Measurements from ENCODE around the gene TRDMT1. TPM values are rescaled to one million over a fixed set of nuclear protein-coding genes. Genes with fewer than 3 reads are reported as not detected.
A peak's percentile ranks its signal among the peaks of the same experiment; 100 is the strongest.

Gene TRDMT1
- total RNA-seq, 1 donor from 2014 or later = 4.2 TPM

DNA sequence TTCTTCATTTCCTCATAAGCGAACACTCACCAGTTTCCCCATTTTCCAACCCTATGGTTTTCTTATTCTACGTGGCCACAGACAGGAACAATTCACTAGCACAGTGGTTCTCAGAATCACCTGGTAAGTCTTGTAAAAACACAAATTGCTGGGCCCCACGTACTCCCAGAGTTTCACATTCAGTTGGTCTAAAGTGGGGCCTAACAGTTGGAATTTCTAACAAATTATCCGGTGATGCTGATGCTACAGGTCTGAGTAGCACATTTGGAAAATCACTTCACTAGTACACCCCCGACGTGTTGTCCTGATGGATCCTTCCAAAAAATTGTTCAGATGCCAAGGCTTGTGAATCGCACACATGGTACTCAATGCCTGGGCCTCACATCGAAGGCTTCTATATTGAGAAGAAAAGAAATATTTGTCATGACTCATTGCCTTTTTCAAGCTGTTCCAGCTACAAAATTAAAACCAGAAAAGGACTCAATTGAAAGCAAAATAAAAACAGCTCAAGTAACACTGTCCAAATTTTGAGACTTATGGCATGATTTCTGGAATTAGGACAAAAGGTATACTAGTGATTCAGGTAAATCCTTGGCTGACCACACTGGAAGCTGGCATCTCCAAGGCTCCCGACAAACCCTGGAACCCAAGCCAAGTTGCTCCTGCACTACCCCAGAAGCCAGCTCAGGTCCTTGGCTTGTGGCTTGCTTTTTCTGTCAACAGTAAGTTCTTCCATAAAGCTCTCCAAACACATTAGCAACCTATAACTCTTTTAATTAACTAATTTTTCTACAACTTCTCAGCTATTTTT lies 13.7 kb upstream of the TRDMT1 start:
- Mint-ChIP-seq H3K4me1 (ENCODE audit: low read depth) (peaks cover 38% of the 10 kb centered on the region), H3K27ac (no peak overlapping the region), H3K9me3 (no peaks in the 10 kb centered on the region), H3K4me3 (ENCODE audit: low read depth) (no peak overlapping the region), H3K36me3 (ENCODE audit: low read depth) (peaks cover 15% of the 10 kb centered on the region), H3K27me3 (ENCODE audit: low read depth) (no peaks in the 10 kb centered on the region)
- no peak for DNase-seq (ENCODE audit: low spot score)
- intact Hi-C loops (cut with micrococcal nuclease) = no loop called here

DNA sequence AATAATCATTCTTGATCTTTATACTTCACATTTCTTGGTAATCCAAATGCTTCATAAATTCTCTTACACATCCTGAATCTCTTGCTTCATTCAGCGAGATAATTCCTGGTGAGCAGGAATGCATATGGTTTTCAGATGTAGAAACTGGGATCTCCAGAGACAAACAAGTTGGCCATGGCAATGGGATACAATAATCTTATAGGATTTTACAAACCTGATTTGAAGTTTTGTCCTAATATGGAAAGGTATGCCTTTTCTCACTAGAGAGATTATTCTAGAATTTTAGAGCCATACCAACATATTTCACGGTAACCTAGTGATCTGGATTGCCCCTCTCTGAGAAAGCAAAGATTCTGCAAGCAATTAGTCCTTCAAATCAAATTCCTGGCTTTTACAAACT lies 13.1 kb upstream of the TRDMT1 start:
- no peak for DNase-seq (ENCODE audit: low spot score)
- intact Hi-C loops (cut with micrococcal nuclease) = no loop called here
- Mint-ChIP-seq H3K4me1 (ENCODE audit: low read depth) (peaks cover 39% of the 10 kb centered on the region), H3K27ac (no peak overlapping the region), H3K27me3 (ENCODE audit: low read depth) (no peaks in the 10 kb centered on the region), H3K4me3 (ENCODE audit: low read depth) (no peak overlapping the region), H3K36me3 (ENCODE audit: low read depth) (peaks cover 15% of the 10 kb centered on the region), H3K9me3 (no peaks in the 10 kb centered on the region)

DNA sequence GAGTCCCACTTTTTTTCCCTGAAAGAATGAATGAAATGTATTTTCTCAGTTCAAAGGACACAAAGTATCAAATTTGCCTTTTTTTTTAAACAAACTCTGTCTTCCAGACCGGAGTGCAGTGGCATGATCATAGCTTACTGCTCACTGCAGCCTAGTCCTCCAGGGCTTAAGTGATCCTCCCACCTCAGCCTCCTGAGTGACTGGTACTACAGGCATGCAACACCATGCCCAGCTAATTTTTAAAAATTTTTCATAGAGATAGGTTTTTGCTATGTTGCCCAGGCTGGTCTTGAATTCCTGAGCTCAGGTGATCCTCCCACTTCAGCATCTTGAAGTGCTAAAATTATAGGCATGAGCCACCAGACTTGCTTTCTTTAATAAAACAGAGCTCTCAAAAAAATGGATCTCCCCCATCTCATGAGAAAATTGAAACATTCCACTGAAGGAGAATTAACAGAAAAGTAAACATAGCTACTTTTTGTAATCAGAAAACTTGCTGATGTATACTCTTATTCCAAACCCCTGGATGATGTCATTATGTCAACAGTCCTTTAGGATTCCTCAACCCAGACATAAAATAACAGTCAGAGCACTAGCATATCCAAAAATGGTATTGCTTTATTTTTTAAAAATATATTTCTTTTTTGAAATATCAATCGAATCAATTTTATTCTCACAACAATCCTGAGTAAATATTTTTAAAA lies 12.3 kb upstream of the TRDMT1 start:
- Mint-ChIP-seq H3K27me3 (ENCODE audit: low read depth) (no peaks in the 10 kb centered on the region), H3K4me1 (ENCODE audit: low read depth) (peaks cover 41% of the 10 kb centered on the region), H3K4me3 (ENCODE audit: low read depth) (no peak overlapping the region), H3K36me3 (ENCODE audit: low read depth) (peaks cover 15% of the 10 kb centered on the region), H3K27ac (no peak overlapping the region), H3K9me3 (no peaks in the 10 kb centered on the region)
- DNase-seq (ENCODE audit: low spot score) = no peak
- intact Hi-C loops (cut with micrococcal nuclease) = no loop called here

DNA sequence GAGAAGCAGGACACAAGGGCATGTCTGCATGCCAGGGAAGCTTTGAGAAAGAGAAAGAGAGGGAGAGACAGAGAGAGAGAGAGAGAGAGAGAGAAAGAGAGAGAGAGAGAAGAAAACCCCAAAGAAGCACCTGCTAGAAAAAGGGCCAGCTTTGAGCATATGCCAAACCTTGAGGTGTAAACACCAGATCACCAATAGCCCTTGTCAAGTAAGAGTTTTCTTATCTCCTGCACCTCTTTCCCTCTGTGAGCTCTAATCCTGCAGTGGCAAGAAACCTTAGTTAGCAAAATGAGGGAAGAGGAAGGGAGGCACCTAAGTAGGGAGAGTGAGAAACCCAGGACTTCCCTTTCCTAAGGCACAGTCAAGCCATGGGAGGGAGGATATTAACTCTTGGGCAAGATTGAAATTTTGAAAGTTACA lies 11.3 kb upstream of the TRDMT1 start:
- intact Hi-C loops (cut with micrococcal nuclease) = no loop called here
- DNase-seq (ENCODE audit: low spot score) = no peak
- Mint-ChIP-seq H3K27me3 (ENCODE audit: low read depth) (no peaks in the 10 kb centered on the region), H3K4me3 (ENCODE audit: low read depth) (no peak overlapping the region), H3K4me1 (ENCODE audit: low read depth) (peaks cover 44% of the 10 kb centered on the region), H3K27ac (no peak overlapping the region), H3K36me3 (ENCODE audit: low read depth) (peaks cover 11% of the 10 kb centered on the region), H3K9me3 (no peaks in the 10 kb centered on the region)

DNA sequence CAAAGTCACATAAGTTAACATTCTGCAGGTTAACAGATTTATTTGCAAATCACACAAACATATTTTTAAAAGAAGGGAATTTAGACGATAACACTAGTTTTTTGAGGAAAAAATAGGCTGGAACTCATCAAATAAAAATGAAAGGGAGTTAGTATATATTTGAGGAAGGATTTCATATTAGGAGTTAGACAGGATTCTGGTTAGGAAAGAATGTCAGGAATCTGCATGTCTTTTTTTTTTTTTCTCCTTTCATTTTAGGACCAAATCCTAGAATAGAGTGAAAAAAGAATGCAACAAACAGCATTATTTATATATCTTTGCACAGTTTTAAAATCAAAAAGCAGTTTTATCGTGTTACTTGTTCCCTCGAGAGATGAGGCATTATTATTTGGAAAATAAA lies 8.9 kb upstream of the TRDMT1 start:
- Mint-ChIP-seq H3K27me3 (ENCODE audit: low read depth) (no peaks in the 10 kb centered on the region), H3K36me3 (ENCODE audit: low read depth) (peaks cover 9% of the 10 kb centered on the region), H3K4me3 (ENCODE audit: low read depth) (no peak overlapping the region), H3K27ac (no peak overlapping the region), H3K4me1 (ENCODE audit: low read depth) (peaks cover 41% of the 10 kb centered on the region), H3K9me3 (no peaks in the 10 kb centered on the region)
- no peak for DNase-seq (ENCODE audit: low spot score)
- intact Hi-C loops (cut with micrococcal nuclease) = no loop called here

DNA sequence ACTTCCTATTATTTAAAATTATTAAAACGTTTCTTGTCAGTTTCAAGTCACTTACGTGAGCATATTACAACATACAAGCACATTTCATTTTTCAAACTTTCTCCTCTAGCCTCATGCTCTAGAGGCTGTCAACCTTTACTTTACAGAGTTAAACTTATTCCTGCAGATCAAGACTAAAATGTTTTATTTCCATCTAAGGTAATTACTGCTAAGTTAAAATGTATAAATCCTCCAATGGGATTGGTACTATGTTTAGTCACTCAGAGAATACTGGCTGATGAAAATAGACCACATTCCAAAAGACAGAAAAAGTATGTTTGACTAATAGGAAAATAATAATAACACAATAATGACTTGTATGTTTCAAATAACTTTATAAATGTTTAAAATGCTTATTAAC lies 8.4 kb upstream of the TRDMT1 start:
- Mint-ChIP-seq H3K36me3 (ENCODE audit: low read depth) (peaks cover 5% of the 10 kb centered on the region), H3K4me1 (ENCODE audit: low read depth) (peaks cover 36% of the 10 kb centered on the region), H3K27ac (no peak overlapping the region), H3K9me3 (no peaks in the 10 kb centered on the region), H3K4me3 (ENCODE audit: low read depth) (no peak overlapping the region), H3K27me3 (ENCODE audit: low read depth) (no peaks in the 10 kb centered on the region)
- intact Hi-C loops (cut with micrococcal nuclease) = loop anchor here (10.0 kb wide), 1 partner anchor 775 kb away; the partner anchor contains the start of gene PTER
- no peak for DNase-seq (ENCODE audit: low spot score)

DNA sequence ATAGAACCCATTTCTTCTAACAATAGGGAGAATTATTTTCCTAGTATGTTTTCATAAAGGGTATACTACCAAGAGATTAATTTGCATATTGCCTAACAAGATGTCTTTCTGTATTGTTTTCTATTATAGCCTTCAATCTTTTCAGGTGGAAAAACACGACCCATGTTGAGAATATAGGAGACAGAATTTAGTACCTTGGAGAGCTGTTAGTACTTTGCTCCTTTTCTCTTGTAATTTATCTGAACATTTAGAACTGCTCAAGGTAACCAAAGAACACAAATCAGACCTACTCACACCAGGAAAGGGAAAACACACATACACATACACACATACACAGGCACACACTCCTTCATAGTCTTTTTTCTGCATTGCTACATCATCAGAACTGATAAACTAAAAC lies 7.8 kb upstream of the TRDMT1 start:
- Mint-ChIP-seq H3K27ac (no peak overlapping the region), H3K9me3 (no peaks in the 10 kb centered on the region), H3K36me3 (ENCODE audit: low read depth) (peaks cover 3% of the 10 kb centered on the region), H3K4me3 (ENCODE audit: low read depth) (no peak overlapping the region), H3K27me3 (ENCODE audit: low read depth) (no peaks in the 10 kb centered on the region), H3K4me1 (ENCODE audit: low read depth) (peaks cover 37% of the 10 kb centered on the region)
- no peak for DNase-seq (ENCODE audit: low spot score)
- intact Hi-C loops (cut with micrococcal nuclease) = loop anchor here (10.0 kb wide), 1 partner anchor 775 kb away; the partner anchor contains the start of gene PTER

DNA sequence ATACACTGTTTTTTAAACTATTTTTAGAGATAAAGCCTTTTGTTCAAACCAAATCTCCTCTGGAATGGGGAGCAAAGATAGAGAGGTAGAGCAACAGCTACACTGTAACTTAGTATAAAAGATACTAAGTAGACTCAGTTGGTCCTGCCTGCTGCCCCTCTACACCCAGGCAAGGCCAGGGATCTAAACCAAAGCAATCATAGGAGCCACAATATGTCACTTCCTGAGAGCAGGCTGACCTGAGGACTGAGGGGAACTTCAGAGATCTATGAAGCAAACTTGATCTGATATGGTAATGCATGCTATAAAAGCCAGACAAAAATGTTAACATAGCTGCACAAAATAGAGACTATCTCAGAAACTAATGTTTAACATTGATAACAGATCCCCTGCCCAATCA lies 7.0 kb upstream of the TRDMT1 start:
- intact Hi-C loops (cut with micrococcal nuclease) = loop anchor here (10.0 kb wide), 1 partner anchor 774 kb away; the partner anchor contains the start of gene PTER
- no peak overlapping the region for H3K27ac Mint-ChIP-seq
- no peaks in the 10 kb centered on the region for H3K27me3 Mint-ChIP-seq (ENCODE audit: low read depth)
- peaks cover 3% of the 10 kb centered on the region for H3K36me3 Mint-ChIP-seq (ENCODE audit: low read depth)
- no peak for DNase-seq (ENCODE audit: low spot score)
- no peak overlapping the region for H3K4me3 Mint-ChIP-seq (ENCODE audit: low read depth)
- H3K9me3 Mint-ChIP-seq = no peaks in the 10 kb centered on the region
- H3K4me1 Mint-ChIP-seq (ENCODE audit: low read depth) = peaks cover 42% of the 10 kb centered on the region

DNA sequence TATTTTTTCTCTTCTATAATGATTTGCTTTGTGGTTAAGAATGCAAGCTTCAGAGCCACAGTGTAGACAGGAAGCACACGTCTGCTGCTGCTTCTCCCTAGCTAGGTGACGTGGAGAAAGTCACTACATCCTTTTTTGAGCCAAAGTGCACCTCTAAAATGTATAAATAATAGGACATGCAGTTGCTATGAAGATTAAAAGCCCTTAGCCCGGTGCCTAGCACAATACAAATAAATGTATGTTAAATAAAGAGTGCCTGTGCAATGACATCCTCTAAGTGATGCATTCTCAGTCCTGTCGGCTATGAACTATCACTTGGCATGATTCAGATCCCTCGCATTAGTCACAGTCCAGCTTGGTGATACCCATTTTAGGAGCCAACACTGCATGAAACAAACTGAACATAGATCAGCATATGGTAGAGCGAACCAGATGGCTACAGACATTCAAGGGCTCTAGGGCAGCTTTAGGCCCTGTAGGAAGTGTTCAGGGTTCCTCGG lies 4.8 kb upstream of the TRDMT1 start:
- intact Hi-C loops (cut with micrococcal nuclease) = loop anchor here (1.0 to 10.0 kb wide), 2 partner anchors 10 to 771 kb away; partner anchors contain the start of gene PTER
- Mint-ChIP-seq H3K4me1 (ENCODE audit: low read depth) (peaks cover 53% of the 10 kb centered on the region), H3K27ac (peak overlapping the region; percentile 90), H3K9me3 (no peaks in the 10 kb centered on the region), H3K27me3 (ENCODE audit: low read depth) (no peaks in the 10 kb centered on the region), H3K36me3 (ENCODE audit: low read depth) (no peaks in the 10 kb centered on the region), H3K4me3 (ENCODE audit: low read depth) (peak overlapping the region; percentile 49)
- no peak for DNase-seq (ENCODE audit: low spot score)

DNA sequence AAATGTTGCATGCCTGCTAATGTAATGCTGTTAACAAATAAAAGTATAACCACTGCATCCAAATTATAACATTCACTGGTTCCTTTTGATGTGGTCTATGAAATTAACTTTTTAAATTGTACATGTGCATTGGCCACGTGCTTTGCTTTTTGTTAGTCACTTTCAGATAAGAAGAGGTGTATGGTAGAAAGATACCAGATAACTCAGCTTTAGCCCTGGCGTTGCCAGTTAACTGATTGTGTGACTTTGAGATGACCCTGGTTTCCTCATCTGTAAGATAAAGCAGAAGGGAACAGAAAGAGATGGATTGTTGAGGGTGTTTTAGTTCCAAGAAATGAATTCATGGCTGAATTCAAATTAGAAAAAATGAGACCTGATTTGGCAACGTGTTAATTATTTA lies 1.9 kb upstream of the TRDMT1 start:
- Mint-ChIP-seq H3K4me3 (ENCODE audit: low read depth) (no peak overlapping the region), H3K27me3 (ENCODE audit: low read depth) (peaks cover 7% of the 10 kb centered on the region), H3K4me1 (ENCODE audit: low read depth) (peaks cover 64% of the 10 kb centered on the region), H3K36me3 (ENCODE audit: low read depth) (no peaks in the 10 kb centered on the region), H3K27ac (no peak overlapping the region), H3K9me3 (no peaks in the 10 kb centered on the region)
- DNase-seq (ENCODE audit: low spot score) = no peak
- intact Hi-C loops (cut with micrococcal nuclease) = loop anchor here (10.0 kb wide), 1 partner anchor 769 kb away; the partner anchor contains the start of gene PTER

DNA sequence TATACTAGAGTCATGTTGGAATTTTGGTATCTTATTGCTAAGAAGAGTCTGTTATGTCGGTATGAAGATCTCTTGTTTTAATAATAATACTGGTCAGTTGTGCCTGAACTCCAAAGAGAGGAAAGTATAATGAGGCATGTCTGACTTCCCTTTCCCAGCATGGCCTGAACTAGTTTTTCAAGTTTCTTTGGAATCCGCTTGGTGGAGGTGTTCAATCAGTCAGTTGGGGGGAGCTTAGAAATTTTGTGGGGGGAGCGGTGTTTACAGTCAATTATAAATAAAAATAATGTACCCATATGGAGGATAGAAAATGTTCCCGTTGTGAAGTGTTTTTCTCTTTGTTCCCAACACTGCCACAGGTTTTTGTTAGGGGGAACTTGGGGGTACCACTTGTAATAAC lies 1.5 kb upstream of the TRDMT1 start:
- intact Hi-C loops (cut with micrococcal nuclease) = loop anchor here (10.0 kb wide), 1 partner anchor 768 kb away; the partner anchor contains the start of gene PTER
- no peak overlapping the region for H3K4me3 Mint-ChIP-seq (ENCODE audit: low read depth)
- no peaks in the 10 kb centered on the region for H3K9me3 Mint-ChIP-seq
- no peak overlapping the region for H3K27ac Mint-ChIP-seq
- DNase-seq (ENCODE audit: low spot score) = no peak
- peaks cover 60% of the 10 kb centered on the region for H3K4me1 Mint-ChIP-seq (ENCODE audit: low read depth)
- H3K36me3 Mint-ChIP-seq (ENCODE audit: low read depth) = no peaks in the 10 kb centered on the region
- H3K27me3 Mint-ChIP-seq (ENCODE audit: low read depth) = peaks cover 7% of the 10 kb centered on the region

DNA sequence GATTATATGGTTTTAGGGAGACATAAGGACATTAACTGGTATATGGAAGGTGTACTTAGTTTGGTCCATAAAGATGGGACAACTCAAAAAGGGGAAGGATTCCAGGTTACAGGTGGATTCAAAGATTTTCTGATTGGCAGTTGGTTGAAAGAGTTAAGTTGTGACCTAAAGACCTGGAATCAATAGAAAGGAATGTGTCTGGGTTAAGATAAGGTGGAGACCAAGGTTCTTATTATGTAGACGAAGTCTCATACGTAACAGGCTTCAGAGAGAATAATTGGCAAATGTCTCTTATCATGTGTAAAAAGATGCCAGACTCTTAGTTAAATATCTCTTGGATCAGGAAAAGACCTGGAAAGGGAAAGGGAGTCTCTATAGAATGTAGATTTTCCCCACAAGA lies 1.0 kb upstream of the TRDMT1 start:
- Mint-ChIP-seq H3K27me3 (ENCODE audit: low read depth) (peaks cover 7% of the 10 kb centered on the region), H3K4me3 (ENCODE audit: low read depth) (no peak overlapping the region), H3K4me1 (ENCODE audit: low read depth) (peaks cover 59% of the 10 kb centered on the region), H3K27ac (no peak overlapping the region), H3K36me3 (ENCODE audit: low read depth) (no peaks in the 10 kb centered on the region), H3K9me3 (no peaks in the 10 kb centered on the region)
- intact Hi-C loops (cut with micrococcal nuclease) = loop anchor here (10.0 kb wide), 1 partner anchor 768 kb away; the partner anchor contains the start of gene PTER
- DNase-seq (ENCODE audit: low spot score) = no peak

DNA sequence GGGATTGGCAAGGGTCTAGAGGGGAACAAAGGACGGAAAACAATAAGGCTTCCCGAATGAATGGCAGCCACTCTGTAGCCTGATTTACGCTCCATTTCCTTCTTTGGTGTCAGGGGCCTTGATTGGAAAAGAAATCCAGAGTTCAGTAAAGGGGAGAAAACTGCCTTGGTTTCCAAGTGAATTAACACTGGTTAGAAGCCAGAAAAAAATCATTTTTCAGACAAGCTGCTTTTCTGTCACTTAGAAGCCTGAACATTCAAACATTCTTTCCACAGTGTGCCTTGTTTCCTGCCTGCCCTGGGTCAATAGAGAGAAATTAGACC lies 283 bp upstream of the TRDMT1 start:
- H3K36me3 Mint-ChIP-seq (ENCODE audit: low read depth) = no peaks in the 10 kb centered on the region
- peak overlapping the region; percentile 96 for H3K4me3 Mint-ChIP-seq (ENCODE audit: low read depth)
- H3K4me1 Mint-ChIP-seq (ENCODE audit: low read depth) = peaks cover 54% of the 10 kb centered on the region
- intact Hi-C loops (cut with micrococcal nuclease) = loop anchor here (1.0 to 10.0 kb wide), 5 partner anchors 15 to 767 kb away; partner anchors contain the start of genes PTER and VIM
- H3K27ac Mint-ChIP-seq = peak overlapping the region; percentile 77
- no peaks in the 10 kb centered on the region for H3K9me3 Mint-ChIP-seq
- peaks cover 7% of the 10 kb centered on the region for H3K27me3 Mint-ChIP-seq (ENCODE audit: low read depth)
- DNase-seq (ENCODE audit: low spot score) = no peak

All from activated T-helper 2 cell treated with anti-CD3 and anti-CD28 coated beads, Interferon-gamma antibody, Interleukin-2, Interleukin-4, amounts not matched to agents 10 μg/mL and 5 μg/mL and 100 μg/mL, durations not matched to agents 14 hours and 24 hours and 36 hours (primary cell).